ENCODE results near the gene PSTK.
A peak's percentile ranks its signal among the peaks of the same experiment; 100 is the strongest.

The PSTK gene

GRCh38 chr10:122992031-122992585 is 11.9 kb downstream of the PSTK start:
- no peak for DNase-seq

DNA sequence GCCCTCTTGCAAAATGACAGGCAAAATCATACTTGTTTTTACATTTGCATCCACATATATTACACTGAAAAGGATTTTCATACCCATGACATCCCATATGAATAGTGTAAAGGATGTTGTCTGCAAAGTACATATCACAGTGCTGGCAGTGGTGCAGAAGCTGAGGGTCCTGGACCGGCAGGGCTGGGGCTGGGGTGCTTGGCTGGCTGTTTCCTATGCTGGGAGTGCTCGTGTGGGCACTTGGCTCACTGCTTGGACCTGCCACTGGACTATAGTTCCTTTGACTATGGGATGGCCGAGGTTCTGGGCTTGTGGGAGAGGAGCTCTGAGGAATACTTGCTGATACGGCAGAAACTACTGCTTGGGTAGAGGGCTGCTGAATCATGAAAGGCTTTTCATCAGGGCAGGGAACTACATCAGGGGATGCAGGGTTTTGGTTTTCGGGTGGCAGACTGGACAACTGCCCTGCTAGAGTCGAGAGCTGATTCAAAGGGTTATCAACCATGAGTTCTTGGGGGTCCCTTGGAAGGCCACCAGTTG is 13.7 kb downstream of the PSTK start:
- no peak for DNase-seq

GRCh38 chr10:122995936-122996335 is 15.7 kb downstream of the PSTK start:
- no peak for DNase-seq

DNA sequence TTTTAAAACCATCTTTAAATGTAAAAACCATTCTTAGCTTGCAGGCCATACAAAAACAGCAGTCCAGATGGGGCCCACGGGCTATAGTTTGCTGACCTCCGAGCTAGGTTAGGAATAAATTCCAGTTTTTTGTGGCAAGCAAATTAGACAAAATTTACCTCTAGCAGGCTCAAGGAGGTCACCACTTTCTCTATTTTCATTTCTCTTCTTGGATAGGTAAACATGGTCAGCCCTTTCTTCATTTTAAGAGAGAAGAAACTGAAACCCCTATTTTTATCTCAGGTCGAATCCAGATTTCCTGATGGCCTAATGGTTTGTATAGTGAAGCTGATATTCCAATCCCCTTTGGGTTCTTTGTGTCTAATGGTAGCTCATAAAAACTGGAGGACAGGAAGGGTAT is 17.7 kb downstream of the PSTK start:
- no peak for DNase-seq

GRCh38 chr10:122998360-122998917 is 18.2 kb downstream of the PSTK start:
- DNase-seq, result no peak

- DNase-seq, result no peak
These were observed 18.7 kb downstream of the PSTK start for GRCh38 chr10:122998934-122999333.

DNA sequence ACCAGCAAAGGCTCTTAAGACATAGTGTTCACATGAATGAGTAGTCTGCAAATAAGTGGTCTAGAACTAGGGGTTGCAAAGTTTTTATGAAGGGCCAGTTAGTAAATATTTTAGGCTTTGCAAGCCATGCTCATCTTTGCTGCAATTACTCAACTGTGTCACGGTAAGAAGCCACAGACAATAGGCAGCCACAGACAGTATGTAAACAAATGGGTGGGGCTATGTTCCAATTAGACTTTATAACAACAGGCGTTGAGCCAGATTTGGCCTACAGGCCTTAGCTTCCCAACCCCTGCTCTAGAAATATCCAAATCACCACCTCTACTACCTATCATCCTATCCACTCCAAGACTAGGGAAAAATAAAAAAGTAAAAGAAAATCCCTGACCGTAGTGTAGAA is 19.1 kb downstream of the PSTK start:
- DNase-seq, result no peak

- DNase-seq, result no peak
These were observed 20.0 kb downstream of the PSTK start for GRCh38 chr10:123000155-123000554.

- DNase-seq, result no peak
These were observed 21.2 kb downstream of the PSTK start for GRCh38 chr10:123001370-123001769.

DNA sequence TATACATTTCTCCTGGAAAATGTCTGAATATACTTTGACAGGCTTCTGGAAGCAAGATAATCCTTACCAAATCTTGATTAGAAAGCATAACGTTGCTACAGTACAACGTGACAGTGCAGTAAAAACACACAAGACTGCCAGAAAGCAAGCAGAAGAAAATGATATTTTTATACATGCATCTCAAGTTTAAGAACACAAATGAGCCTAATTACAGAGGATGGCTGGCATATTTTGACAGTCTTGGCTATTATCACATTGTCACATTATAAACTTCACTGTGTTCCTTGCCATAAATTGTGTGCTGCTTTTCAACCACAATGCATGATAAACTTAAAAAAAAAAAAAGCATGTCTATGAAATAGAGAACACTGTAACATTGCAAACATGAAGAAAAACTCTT is 24.1 kb downstream of the PSTK start:
- DNase-seq, result no peak

GRCh38 chr10:123007558-123008354 is 27.6 kb downstream of the PSTK start:
- DNase-seq, result peak; percentile 59

- DNase-seq, result peak; percentile 97
These were observed 28.3 kb downstream of the PSTK start, which contains the start of the genes ACADSB and IKZF5 for GRCh38 chr10:123008355-123009104. TSS of gene ACADSB (plus strand) at chr10:123009006. CDS start at chr10:123009030, 24 bp downstream. TSS of gene IKZF5 (minus strand) at chr10:123008795. CDS start at chr10:122998625, 10,170 bp downstream.

DNA sequence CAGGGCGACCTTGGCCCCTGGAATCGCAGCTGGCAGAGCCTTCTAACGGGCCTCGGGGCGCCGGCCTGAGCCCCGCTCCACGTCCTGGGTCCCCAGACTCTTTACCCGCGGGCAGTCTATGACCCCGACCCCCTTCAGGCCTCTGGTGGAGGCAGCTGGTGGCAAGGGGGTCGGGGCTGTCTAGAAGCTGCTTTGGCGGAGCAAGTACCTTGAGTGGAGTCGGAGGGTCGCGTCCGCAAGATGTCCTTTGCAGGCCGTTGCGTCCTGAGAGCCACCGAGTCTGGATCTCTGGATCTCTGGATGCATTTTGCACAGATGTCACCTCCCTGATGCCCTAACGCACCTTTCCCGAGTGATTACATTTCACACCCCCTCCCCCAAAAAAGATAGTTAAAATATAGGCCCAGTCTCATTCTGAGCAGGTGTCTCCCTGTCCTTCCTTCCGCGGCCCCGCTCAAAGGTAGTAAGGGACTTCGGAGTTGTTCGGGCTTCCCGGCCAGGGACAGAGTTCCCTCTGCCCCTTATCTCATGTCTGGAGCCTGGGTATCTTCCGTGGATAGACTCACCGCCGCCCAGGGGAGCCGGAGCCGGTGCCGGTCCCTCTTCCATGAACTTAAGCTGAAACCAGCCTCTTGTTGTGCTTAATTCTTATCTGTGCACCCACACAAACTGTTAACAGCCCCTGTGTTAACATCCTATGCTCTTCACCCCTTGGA is 29.1 kb downstream of the PSTK start:
- peak; percentile 20 for DNase-seq

DNA sequence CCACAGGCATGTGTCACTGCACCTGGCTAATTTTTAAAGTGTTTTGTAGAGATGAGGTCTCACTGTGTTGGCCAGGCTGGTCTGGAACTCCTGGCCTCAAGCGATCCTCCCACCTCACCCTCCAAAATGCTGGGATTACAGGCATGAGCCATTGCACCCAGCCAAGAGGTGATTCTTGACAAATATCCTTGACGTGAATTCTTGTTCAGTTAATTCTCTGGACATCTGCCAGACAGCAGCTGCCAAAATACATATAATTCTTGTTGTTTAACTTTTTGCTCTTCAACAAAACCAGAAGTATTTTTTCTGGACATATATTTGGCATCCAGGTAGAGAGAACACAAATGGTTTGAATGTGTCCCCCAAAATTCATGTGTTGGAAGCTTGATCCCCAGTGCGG is 31.8 kb downstream of the PSTK start:
- DNase-seq, result no peak

- DNase-seq, result no peak
These were observed 33.5 kb downstream of the PSTK start for GRCh38 chr10:123013456-123014419.

DNA sequence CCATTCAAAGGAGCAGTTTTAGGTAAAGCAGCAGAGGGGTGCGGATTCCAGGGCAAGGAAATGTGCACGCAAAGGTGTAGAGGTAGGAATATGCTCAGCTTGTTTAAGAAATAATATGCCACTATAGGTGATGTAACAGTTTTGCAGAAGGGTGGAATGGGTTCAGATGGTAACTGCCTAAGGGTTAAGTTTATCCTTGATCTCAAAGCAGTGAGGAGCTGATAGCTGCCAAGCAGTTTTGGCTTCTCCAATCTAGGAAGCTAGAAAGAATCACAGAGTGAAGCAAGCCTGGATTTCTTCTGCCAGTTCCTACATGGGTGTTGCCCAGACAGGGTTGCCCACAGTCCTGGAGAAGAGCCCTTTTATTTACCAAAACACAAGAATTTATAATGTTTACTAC is 34.6 kb downstream of the PSTK start:
- DNase-seq, result no peak

DNA sequence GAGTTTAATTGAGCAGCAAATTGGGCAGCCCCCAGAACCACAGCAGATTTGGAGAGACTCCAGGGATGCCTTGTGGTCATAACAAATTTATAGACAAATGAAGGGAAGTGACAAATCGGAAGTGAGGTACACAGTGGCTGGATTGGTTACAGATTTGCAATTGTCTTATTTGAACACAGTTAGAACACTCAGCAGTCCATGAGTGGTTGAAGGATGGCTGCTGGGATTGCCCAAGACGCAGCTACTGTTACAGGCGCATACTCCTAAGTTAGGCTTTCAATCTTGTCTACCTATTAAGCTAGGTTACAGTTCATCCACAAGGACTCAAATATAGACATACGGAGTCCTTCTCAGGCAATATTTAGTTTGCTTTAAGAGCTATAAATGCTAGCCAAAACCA is 36.0 kb downstream of the PSTK start:
- no peak for DNase-seq

GRCh38 chr10:123017421-123018165 is 37.4 kb downstream of the PSTK start:
- DNase-seq, result no peak

GRCh38 chr10:123018531-123018930 is 38.3 kb downstream of the PSTK start:
- DNase-seq, result no peak

DNA sequence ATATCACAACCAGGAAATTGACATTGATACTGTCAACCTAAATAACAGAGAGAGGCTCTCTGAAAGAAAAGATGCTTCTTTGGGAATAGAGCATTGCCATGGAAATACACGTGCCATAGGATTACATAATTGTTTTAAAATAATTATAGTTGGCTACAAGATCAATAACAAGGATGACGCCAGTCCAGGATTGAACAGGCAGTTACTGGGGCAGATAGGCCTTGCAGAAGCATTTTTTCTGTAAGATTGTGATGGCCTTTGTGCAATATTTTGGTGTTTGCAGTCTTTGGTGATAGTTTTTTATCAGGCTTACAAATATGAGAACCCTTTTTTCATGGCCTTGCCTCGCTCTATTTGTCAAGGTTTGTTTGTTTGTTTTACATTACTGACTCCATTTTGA is 39.1 kb downstream of the PSTK start:
- DNase-seq, result no peak

Data from stimulated activated CD4-positive, alpha-beta T cell treated with anti-CD3 and anti-CD28 coated beads, Interleukin-4, amount 100 ng/mL, for 24 hours (primary cell).